Transverse colon (tissue), 4 donors: ENCODE data around the gene TMEM209.

ENCODE experiments used
- POLR2A ChIP-seq: fragments of 450-650 bp; IDR thresholded peaks from one replicate; pipeline ENCODE4 v1.6.1; 2016; ENCODE audit warnings: antibody characterized with exemption, mild to moderate bottlenecking, moderate library complexity
- POLR2AphosphoS5 ChIP-seq, 3 donors: sonication (generic); formaldehyde crosslinking; IDR thresholded peaks; one replicate each; pipeline ENCODE4 v1.6.1; 2016; ENCODE audit warnings: antibody characterized with exemption in 3 of 3
- TF ChIP-seq, protein P1 (sequence below), 5 experiments: fragments of 200-600 bp in 3 of 5; fragments of 450-650 bp in 2 of 5; sonication (generic) in 3 of 5; IDR thresholded peaks; 1 replicate in 2 of 5; 2 replicates in 3 of 5; pipeline ENCODE4 v1.5.1; 2016 to 2017; ENCODE audit warnings: antibody characterized with exemption in 5 of 5, inconsistent platforms in 3 of 5, mild to moderate bottlenecking in 2 of 5, moderate library complexity in 1 of 5

GRCh38 chr7:130127404-130127803, 77.8 kb downstream of the TMEM209 start:
- TF ChIP-seq, protein P1, sequence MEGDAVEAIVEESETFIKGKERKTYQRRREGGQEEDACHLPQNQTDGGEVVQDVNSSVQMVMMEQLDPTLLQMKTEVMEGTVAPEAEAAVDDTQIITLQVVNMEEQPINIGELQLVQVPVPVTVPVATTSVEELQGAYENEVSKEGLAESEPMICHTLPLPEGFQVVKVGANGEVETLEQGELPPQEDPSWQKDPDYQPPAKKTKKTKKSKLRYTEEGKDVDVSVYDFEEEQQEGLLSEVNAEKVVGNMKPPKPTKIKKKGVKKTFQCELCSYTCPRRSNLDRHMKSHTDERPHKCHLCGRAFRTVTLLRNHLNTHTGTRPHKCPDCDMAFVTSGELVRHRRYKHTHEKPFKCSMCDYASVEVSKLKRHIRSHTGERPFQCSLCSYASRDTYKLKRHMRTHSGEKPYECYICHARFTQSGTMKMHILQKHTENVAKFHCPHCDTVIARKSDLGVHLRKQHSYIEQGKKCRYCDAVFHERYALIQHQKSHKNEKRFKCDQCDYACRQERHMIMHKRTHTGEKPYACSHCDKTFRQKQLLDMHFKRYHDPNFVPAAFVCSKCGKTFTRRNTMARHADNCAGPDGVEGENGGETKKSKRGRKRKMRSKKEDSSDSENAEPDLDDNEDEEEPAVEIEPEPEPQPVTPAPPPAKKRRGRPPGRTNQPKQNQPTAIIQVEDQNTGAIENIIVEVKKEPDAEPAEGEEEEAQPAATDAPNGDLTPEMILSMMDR (IDR thresholded peaks at IDR 0.05): no peak
- no peak for TF ChIP-seq POLR2AphosphoS5 (IDR thresholded peaks at IDR 0.05)
- no peak for TF ChIP-seq POLR2A
